ENCODE data around the gene HOXD3.

- no peak for TF ChIP-seq POLR2AphosphoS5 (IDR thresholded peaks at IDR 0.05; ENCODE audit: borderline replicate concordance, low read depth, low read length)
- no peak for TF ChIP-seq FOXP2 (optimal IDR thresholded peaks at IDR 0.05; ENCODE audit: control extremely low read depth, extremely low read length, insufficient read depth)
- no peak for TF ChIP-seq EZH2 (IDR thresholded peaks at IDR 0.05)
Observed at GRCh38 chr2:176182671-176183070, 25.6 kb downstream of the HOXD3 start.
